Measurements from ENCODE around the gene LONP1. TPM values are rescaled to one million over a fixed set of nuclear protein-coding genes. Genes with fewer than 3 reads are reported as not detected.

Gene LONP1
- total RNA-seq, 4 donors from 2014 or later = 45.0 to 100 (median 67.9) TPM

DNA sequence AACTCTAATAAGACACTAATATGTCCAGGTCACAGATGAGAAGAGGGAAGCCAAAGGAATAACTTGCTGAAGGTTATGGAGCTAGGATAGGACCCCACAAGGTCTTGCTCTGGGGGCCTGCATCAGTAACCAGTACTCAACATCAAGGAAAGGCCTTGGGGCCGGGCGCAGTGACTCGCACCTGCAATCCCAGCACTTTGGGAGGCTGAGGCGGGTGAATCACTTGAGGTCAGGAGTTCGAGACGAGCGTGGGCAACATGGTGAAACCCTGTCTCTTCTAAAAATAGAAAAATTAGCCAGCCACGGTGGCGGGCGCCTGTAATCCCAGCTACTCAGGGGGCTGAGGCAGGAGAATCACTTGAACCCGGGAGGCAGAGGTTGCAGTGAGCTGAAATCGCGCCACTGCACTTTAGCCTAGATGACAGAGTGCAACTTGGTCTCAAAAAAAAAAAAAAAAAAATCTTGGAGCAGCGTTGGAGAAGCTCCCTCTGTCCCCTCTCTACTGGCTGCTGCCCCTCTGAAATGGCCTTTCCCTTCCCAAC lies 1.8 kb downstream of the LONP1 start:
- H3K4me3 ChIP-seq (replicated peaks in 1 of 3) = no peak overlapping the region

DNA sequence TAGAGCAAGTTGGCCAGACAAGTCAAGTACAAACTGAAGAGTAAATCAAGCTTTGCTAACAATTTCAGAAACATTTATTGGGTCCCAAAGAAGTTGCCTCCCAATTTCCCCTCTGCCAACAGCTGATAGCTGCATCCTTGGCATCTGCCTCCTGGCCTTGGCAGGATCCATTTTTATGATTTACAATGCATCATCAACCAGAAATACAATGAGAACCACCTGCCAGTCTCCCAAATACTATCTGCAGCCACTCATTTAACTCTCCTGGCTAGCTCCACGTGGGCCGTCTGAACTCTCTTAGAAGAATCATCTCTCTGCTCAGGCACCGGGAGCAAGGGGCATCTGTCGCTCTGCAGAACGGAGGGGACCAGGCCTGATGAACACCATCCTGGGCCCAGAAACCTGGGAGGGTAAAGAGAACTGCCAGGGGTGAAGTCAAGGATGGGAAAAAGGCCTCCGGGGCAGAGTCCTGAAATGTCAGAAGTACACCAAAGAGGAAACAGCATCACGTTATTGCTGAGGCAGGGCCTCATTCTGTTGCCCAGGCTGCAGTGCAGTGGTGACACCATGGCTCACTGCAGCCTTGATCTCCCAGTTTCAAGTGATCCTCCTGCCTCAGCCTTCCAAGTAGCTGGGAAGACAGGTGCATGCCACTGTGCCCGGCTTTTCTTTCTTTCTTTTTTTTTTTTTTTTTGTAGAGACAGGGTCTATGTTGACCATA lies 2.6 kb downstream of the LONP1 start:
- DNase-seq = no peak
- peaks cover 10 to 13% of the 10 kb centered on the region in 2 donors for H3K36me3 ChIP-seq
- TF ChIP-seq, protein P1, sequence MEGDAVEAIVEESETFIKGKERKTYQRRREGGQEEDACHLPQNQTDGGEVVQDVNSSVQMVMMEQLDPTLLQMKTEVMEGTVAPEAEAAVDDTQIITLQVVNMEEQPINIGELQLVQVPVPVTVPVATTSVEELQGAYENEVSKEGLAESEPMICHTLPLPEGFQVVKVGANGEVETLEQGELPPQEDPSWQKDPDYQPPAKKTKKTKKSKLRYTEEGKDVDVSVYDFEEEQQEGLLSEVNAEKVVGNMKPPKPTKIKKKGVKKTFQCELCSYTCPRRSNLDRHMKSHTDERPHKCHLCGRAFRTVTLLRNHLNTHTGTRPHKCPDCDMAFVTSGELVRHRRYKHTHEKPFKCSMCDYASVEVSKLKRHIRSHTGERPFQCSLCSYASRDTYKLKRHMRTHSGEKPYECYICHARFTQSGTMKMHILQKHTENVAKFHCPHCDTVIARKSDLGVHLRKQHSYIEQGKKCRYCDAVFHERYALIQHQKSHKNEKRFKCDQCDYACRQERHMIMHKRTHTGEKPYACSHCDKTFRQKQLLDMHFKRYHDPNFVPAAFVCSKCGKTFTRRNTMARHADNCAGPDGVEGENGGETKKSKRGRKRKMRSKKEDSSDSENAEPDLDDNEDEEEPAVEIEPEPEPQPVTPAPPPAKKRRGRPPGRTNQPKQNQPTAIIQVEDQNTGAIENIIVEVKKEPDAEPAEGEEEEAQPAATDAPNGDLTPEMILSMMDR (IDR thresholded peaks at IDR 0.05) = no peak
- TF ChIP-seq POLR2A (IDR thresholded peaks at IDR 0.05) = no peak
- H3K27ac ChIP-seq = no peak overlapping the region
- no peaks in the 10 kb centered on the region for H3K27me3 ChIP-seq
- peaks cover 9 to 16% of the 10 kb centered on the region in 2 donors for H3K4me1 ChIP-seq
- intact Hi-C loops (cut with DNase I) = no loop called here
- H3K4me3 ChIP-seq (replicated peaks in 1 of 3) = no peak overlapping the region
- no peaks in the 10 kb centered on the region for H3K9me3 ChIP-seq
- WGBS, 2 donors = 85 to 87% methylated on average over 8 of the region's 8 CpGs

More for the DNA sequence above, 1.8 kb downstream of the LONP1 start:
- H3K27me3 ChIP-seq = no peaks in the 10 kb centered on the region
- no peak for DNase-seq
- H3K4me1 ChIP-seq = peaks cover 9 to 16% of the 10 kb centered on the region in 2 donors
- no peaks in the 10 kb centered on the region for H3K9me3 ChIP-seq
- peaks cover 2 to 6% of the 10 kb centered on the region in 2 donors for H3K36me3 ChIP-seq
- TF ChIP-seq POLR2A (IDR thresholded peaks at IDR 0.05) = no peak
- TF ChIP-seq, protein P1 (IDR thresholded peaks at IDR 0.05) = no peak
- WGBS, 2 donors = 80 to 86% methylated on average over 14 of the region's 14 CpGs
- no peak overlapping the region for H3K27ac ChIP-seq
- intact Hi-C loops (cut with DNase I) = no loop called here

DNA sequence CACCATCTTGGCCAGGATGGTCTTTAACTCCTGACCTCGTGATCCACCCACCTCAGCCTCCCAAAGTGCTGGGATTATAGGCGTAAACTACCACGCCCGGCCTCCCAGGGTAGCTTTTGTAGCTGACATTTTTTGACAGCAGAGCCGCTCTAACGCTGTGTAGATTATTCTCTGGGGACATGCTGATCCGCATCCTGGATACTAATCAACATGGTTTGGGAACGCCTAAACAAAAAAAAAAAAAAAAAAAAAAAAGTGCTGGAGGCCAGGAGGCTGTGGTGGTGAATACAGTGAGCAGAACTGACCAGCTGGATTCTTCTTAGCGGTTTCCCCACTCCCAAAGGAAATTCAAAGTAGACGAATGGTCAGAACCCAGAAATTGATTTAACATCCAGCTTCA lies 5.1 kb downstream of the LONP1 start:
- DNase-seq = no peak
- intact Hi-C loops (cut with DNase I) = no loop called here
- H3K27ac ChIP-seq = no peak overlapping the region
- no peak overlapping the region for H3K4me3 ChIP-seq (replicated peaks in 1 of 3)
- 75 to 84% methylated on average over 10 of the region's 10 CpGs for WGBS, 2 donors
- H3K4me1 ChIP-seq = peaks cover 9 to 16% of the 10 kb centered on the region in 2 donors
- no peaks in the 10 kb centered on the region for H3K27me3 ChIP-seq
- TF ChIP-seq, protein P1 (IDR thresholded peaks at IDR 0.05) = no peak
- no peak for TF ChIP-seq POLR2A (IDR thresholded peaks at IDR 0.05)
- peaks cover 34 to 36% of the 10 kb centered on the region in 2 donors for H3K36me3 ChIP-seq
- no peaks in the 10 kb centered on the region for H3K9me3 ChIP-seq

DNA sequence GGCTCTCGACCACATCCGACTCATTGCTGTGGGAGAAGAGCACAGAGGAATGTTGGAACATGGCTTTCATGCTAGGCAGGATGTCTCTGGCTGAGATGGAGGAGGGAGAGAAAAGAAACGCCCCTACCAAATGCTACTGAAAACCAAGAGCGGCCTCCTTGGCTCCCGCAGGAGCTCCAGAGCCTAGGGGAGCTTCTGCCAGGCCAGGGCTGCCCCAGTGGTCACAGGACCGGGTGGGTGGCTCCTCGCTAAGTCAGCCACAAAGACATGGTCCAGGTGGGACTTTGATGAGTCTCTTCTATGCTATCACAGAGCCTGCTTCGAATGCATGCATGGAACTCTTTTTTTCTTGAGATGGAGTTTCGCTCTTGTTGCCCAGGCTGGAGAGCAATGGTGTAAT lies 6.7 kb downstream of the LONP1 start:
- TF ChIP-seq POLR2A (IDR thresholded peaks at IDR 0.05) = no peak
- TF ChIP-seq, protein P1 (IDR thresholded peaks at IDR 0.05) = no peak
- Histone ChIP-seq H3K4me1 (peaks cover 0 to 4% of the 10 kb centered on the region in 2 donors), H3K27me3 (no peaks in the 10 kb centered on the region), H3K36me3 (peaks cover 38 to 40% of the 10 kb centered on the region in 2 donors), H3K9me3 (no peaks in the 10 kb centered on the region), H3K4me3 (replicated peaks in 1 of 3) (no peak overlapping the region), H3K27ac (no peak overlapping the region)
- 95 to 96% methylated on average over 9 of the region's 9 CpGs for WGBS, 2 donors
- intact Hi-C loops (cut with DNase I) = no loop called here
- no peak for DNase-seq

DNA sequence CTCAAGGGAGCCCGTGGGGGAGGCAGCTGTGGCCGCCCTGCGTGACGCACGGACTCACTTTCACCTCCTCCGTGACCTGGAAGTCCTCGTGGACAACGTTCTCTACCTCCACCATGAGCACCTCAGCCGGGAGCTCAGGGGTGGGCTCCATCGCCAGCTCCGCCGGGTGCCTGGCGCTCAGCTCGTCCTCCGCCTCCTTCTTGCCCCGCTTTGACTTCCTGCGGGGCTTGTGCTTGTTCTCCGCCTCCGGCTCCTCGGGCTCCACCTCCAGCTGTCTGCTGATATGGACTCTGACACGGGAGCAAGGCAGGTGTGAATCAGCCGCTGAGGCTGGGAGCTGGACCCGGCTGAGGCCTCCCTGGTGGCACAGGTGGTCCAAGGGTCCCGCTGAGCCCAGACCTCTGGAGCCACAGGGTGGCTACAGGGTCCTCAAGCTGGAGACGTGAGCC lies 8.2 kb downstream of the LONP1 start:
- TF ChIP-seq POLR2A (IDR thresholded peaks at IDR 0.05) = no peak
- TF ChIP-seq, protein P1 (IDR thresholded peaks at IDR 0.05) = no peak
- no peak overlapping the region for H3K27ac ChIP-seq
- H3K4me1 ChIP-seq = no peaks in the 10 kb centered on the region
- 93 to 94% methylated on average over 25 of the region's 25 CpGs for whole genome bisulfite sequencing, 2 donors
- intact Hi-C loops (cut with DNase I) = no loop called here
- H3K9me3 ChIP-seq = no peaks in the 10 kb centered on the region
- H3K27me3 ChIP-seq = no peaks in the 10 kb centered on the region
- peaks cover 53% of the 10 kb centered on the region in 2 donors for H3K36me3 ChIP-seq
- DNase-seq = no peak
- H3K4me3 ChIP-seq (replicated peaks in 1 of 3) = no peak overlapping the region

Measured in thyroid gland (tissue), 4 donors.